SK-N-DZ (cell line): ENCODE results near the gene WBP2.
"Not testable (repeated sequence)": the region's sequence is repeated elsewhere in the genome, so short reads cannot be mapped to it uniquely, and the experiment has no call there.

Experiments used
- DNase-seq: peaks from one replicate; pipeline ENCODE4 v3.0.0-alpha.2; 2015; ENCODE audit warnings: low spot score

Gene WBP2

DNA sequence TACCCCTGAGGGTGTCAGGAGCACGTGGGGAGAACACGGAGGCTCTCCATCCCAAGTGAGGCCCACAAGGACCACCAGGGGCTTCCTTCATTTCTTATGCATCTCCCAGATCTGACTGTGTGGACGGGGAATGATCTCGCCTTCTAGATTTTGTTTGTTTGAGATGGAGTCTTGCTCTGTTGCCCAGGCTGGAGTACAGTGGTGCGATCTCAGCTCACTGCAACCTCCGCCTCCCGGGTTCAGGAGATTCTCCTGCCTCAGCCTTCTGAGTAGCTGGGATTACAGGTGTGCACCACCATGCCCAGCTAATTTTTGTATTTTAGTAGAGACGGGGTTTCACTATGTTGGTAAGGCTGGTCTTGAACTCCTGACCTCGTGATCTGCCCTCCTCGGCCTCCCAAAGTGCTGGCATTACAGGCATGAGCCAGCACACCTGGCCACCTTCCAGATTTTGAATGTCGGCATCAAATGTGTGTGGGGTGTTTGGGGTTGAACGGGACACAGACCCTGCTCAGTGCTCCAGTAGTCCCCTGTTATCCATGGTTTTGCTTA, 13.7 kb upstream of the WBP2 start:
- DNase-seq: not testable (repeated sequence)

DNA sequence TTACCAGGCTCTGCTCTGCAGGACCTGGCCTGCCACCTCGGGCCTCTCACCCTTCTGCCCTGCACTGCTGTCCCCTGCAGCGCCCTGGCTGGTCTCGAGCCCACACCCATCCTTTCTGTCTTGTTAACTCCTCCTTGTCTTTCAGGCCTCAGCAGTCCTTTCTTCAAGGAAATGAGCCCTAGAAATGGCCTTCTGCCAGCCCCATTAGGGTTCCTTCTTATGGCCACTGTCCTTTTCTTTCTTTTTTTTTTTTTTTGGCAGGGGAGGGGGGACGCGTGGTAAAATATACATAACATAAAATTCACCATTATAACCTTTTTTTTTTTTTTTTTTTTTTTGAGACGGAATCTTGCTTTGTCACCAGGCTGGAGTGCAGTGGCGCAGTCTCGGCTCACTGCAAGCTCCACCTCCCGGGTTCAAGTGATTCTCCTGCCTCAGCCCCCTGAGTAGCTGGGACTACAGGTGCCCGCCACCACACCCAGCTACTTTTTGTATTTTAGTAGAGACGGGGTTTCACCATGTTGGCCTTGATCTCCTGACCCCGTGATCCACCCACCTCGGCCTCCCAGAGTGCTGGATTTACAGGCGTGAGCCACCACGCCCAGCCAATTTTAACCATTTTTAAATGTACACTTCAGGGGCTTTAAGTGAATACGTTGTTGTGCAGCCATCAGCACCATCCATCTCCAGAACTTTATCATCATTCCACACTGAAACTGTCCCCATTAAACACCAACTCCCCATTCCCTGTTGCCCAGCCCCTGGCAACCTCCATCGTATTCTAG, 10.5 kb upstream of the WBP2 start:
- not testable (repeated sequence) for DNase-seq

- DNase-seq: not testable (repeated sequence)
These were observed 9.8 kb upstream of the WBP2 start for GRCh38 chr17:75864887-75865286.

DNA sequence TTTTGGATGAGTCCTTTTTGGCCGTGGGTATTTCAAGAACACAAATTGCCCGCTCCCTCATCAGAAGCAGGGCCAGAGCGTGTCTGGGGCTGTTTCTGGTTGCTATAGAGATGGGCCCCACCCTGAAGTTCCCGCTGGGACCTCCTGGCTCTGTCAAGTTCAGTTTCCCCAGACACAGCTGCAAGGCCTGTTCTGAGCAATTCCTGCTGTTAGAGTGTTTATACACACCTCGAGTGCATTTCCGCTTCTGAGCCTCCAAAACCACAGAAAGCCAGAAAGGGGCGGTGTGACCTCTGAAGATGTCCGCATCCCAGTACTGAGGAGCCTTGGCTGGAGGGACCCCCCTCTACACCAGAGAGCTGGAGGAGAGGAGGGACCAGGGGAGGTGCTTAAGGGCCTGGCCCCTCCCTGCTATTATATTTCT, 9.3 kb upstream of the WBP2 start:
- DNase-seq: no peak

DNA sequence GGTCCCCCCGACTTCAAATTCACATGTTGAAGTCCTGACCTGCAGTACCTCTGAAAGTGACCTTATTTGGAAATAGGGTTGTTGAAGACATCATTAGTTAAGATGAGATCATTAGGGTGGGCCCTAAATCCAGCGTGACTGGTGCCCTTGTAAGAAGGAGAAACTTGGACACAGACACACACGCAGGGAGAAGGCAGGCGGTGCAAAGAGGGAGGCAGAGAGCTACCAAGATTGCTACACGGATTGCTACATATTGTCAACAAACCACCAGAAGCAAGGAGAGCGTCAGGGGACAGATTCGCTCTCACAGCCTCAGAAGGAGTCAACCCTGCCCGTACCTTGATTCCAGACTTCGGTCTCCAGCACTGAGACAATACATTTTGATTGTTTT, 6.8 kb upstream of the WBP2 start:
- no peak for DNase-seq

DNA sequence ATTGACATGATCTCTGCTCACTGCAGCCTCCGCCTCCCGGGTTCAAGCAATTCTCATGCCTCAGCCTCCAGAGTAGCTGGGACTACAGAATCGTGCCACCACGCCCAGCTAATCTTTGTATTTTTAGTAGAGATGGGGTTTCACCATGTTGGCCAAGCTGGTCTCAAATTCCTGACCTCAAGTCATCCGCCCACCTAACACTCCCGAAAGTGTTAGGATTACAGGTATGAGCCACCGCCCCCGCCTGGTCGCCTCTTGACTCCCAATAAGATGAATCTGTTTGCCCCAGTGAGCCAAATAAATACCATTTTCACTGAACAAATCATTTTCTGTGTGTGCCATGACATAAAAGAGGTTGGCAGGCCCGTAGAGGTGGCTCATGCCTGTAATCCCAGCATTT, 4.2 kb upstream of the WBP2 start:
- not testable (repeated sequence) for DNase-seq

DNA sequence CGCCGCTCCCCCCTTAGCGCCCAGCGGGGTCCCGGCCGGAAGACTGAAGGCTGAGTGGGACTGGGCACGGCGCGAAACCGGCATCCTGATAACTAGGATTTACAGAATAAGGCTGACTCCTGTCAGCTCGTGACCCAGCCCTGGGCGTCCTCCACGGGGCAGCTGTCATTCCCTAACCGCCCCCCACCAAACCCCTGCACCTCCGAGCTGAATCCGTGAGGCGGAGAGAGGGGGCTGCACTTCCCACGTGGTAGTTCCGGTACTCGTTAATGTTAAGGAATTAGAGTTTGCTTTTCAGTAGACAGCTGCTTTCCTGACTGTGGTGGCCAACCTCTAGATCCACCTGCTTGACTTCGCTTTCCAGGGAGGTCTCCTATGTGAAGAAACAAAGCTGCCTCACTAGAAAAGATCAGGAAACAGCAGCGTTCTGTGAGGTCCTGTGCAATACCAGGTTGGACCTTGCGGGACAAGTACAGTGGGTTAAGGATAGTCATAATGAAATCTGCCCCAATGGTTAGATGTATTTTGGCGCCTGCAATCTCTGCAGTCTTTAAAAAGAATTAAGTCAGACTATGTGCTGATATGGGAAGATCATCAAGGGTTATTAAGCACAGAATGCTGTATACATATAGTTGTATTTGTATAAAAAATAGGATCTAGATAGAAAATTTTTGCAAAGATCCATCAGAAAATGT, 1.1 kb upstream of the WBP2 start:
- no peak for DNase-seq

- no peak for DNase-seq
These were observed 240 bp downstream of the WBP2 start for GRCh38 chr17:75854881-75855309.

DNA sequence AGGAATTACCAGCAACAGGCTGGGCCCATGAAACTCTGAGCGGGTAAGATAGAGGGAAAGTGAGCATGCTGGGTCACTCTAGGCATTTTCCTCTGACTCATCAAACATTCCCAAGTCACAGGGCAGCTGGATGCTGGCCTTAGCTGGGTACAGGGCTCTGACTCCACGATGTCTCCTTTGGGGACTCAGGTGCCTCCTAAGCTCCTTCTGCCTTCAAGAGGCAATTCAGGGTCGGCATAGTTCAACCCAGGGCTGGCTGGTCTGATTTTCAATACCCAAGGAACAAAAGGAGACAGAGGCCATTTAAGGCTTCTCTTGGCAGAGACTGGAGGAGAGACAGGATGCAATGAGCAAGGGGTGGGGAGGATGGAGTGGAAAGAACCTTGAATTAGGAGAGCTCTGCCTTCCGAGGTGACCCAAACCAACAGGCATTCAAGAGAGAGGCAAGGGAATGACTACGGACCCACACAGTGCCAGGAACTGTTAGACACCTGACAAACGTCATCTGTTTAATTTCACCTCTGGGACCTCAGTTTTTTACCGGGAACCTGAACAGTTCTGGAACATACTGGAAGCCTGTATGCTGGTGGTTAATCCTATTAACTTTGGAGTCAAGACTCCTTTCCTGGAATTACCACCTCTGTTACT, 910 bp downstream of the WBP2 start:
- no peak for DNase-seq

DNA sequence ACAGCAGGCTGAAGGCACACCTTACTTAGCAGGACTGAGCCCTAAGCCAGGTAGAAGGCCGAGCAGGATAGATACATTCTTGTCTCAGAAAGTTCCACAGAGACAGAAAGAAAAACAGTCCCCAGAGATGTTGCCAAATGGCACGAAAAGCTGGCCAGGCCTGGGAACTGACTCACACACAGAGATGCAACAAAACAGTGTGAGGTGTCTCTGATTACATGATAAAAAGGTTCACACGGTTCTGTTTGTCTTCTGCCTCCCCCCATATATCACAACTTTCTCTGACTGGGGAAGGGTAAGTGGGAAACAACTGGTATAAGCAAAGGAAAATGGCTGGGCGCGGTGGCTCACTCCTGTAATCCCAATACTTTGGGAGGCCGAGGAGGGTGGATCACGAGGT, 1.7 kb downstream of the WBP2 start:
- DNase-seq: no peak

- DNase-seq: not testable (repeated sequence)
These were observed 3.5 kb downstream of the WBP2 start for GRCh38 chr17:75851693-75851991.

DNA sequence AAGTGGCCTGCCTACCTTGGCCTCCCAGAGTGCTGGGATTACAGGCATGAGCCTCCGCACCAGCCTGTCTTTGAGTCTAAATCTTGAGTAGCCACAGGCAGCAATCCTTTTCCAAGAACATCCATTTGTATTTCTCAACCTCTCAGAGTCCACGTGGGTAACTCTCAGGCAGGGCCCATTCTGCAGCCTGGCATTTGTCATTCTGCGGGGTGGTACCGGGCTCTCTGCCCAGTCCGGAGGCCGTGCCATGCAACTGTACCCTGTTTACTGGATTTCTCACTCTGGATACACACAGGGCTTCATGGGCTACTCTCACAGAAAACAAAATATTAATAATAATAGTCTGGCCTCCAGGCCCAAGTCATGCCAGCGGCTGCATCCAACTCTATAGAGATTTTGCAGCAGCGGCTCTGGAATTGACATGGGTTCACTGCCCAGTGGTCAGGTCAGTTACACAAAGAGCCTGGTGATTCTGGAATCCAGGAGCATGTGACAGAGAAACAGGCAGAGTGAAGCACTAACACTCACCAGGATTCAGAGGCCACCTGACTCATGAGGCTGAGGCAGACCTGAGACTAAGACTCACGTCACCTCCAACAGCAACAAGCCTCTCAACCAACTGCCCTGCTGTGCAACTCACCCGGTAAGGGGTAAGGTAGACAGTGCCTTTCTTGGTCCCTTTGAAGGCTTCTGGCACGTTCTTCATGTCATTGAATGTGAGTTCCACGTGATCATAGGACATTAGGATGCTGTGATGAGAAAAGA, 4.0 kb downstream of the WBP2 start:
- DNase-seq: no peak

GRCh38 chr17:75849724-75850123, 5.4 kb downstream of the WBP2 start:
- DNase-seq: no peak

DNA sequence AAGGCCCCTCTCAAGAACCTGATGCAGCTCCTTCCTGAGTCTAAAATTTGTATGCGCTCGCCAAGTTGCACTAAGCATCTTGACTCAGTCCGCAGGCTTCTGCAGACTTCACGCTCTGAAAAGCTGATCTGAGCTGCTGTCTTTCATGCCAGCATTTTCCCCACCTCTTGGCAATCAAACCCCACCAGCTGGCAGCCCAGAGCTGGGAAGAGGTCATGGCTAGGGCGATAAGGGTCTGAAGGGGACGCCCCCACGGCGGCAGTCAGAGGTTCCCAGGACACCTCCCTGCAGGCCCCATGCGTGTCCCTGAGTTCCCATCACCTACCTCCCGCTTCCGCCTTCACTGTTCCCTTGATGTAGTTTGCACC, 5.9 kb downstream of the WBP2 start:
- no peak for DNase-seq

GRCh38 chr17:75848523-75849278, 6.4 kb downstream of the WBP2 start:
- DNase-seq: peak; percentile 61

- no peak for DNase-seq
These were observed 7.3 kb downstream of the WBP2 start for GRCh38 chr17:75847614-75848522.

DNA sequence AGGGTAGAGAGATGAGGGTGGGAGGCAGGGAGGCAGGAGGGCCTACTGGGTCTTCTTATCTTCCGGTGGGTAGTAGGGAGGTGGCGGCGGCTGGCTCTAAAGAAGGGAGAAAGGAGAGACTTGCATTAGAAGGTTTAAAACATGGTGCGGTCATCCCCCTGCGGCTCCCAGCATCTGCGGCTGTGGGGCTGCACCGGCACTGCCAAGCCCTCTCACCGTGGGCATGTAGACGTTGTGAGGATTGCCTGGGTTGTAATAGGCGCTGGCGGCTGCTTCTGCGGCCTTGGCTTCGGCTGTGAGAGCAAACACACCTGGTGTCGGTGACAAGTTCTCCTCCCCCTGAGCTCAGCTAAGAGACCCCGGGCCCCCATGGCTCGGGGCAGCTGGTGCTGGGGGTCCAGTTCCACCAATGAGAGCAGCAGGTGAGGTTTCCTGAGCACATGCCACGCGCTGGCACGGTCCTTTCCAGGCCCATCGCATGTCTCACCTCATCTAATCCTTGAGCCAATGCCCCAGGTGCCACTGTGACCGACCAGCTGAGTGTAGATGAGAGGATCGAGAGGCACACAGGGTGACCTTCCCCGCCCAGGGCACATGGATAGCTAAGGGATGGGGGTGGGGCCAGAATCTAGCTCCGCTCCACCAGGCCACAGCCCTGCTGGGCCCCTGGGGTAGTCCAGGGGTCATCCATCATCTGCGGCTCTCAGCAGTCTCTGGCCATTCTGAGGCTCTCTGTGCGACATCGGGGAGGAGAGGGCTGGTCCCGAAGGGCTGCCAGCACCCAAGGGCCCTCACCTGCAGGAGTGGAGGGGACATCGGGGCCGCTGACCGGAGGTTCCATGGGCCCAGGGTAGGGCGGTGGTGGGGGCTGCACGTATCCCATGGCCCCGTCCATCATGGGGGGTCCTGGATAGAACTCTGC, 8.2 kb downstream of the WBP2 start:
- DNase-seq: no peak

DNA sequence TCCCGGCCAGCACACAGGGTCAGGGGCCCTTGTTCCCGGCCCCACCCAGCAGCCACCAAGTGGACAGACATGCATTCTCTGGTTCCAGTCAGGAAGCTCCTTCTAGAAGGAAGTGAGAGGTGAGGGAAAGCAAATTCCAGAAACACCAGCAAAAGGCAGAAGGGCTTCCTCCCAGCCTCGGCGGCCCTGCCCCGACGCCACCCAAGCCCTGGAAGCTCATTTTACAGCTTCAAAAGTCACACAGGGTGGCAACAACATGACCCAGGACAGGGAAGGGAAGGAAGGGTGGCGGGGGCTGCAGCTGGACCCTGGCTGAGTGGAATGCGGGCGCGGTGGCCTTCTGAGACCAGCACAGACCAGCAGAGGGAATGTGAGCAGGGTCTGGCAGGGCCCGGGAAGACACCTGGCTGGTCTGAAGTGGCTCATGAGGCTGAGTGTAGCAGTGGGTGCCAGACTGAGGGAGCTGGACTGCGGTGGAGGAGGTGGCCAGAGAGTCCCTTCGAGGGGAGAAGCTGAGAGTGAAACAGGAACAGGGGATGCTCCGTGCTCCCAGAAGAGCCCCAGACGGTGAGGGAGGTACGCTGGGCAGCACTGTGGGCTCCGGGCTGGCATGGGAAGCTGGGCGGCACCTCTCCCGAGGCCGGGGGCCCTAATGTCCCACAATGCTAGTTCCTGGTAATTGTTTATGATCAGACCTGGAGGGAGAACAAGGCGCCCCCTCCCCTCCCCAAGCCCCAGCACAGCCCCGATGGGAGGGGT, 9.0 kb downstream of the WBP2 start:
- DNase-seq: no peak
